ENCODE results near the gene PARP15.
"Not testable (repeated sequence)": the region's sequence is repeated elsewhere in the genome, so short reads cannot be mapped to it uniquely, and the experiment has no call there.

The PARP15 gene

GRCh38 chr3:122618614-122619013 lies 41.2 kb downstream of the PARP15 start:
- DNase-seq (ENCODE audit: low spot score), result no peak

- DNase-seq (ENCODE audit: low spot score), result no peak
Observed at GRCh38 chr3:122619040-122619439, 41.6 kb downstream of the PARP15 start.

GRCh38 chr3:122620399-122620798 lies 42.9 kb downstream of the PARP15 start:
- no peak for DNase-seq (ENCODE audit: low spot score)

GRCh38 chr3:122621112-122621511 lies 43.7 kb downstream of the PARP15 start:
- DNase-seq (ENCODE audit: low spot score), result no peak

- DNase-seq (ENCODE audit: low spot score), result no peak
Observed at GRCh38 chr3:122623031-122623829, 45.8 kb downstream of the PARP15 start.

GRCh38 chr3:122626515-122627180 lies 49.2 kb downstream of the PARP15 start:
- no peak for DNase-seq (ENCODE audit: low spot score)

GRCh38 chr3:122627301-122627700 lies 49.9 kb downstream of the PARP15 start:
- no peak for DNase-seq (ENCODE audit: low spot score)

- DNase-seq (ENCODE audit: low spot score), result no peak
Observed at GRCh38 chr3:122628567-122628966, 51.1 kb downstream of the PARP15 start.

- DNase-seq (ENCODE audit: low spot score), result no peak
Observed at GRCh38 chr3:122629763-122630162, 52.3 kb downstream of the PARP15 start.

- DNase-seq (ENCODE audit: low spot score), result no peak
Observed at GRCh38 chr3:122635789-122636188, 58.3 kb downstream of the PARP15 start.

GRCh38 chr3:122636697-122637096 lies 59.2 kb downstream of the PARP15 start:
- no peak for DNase-seq (ENCODE audit: low spot score)

- no peak for DNase-seq (ENCODE audit: low spot score)
Observed at GRCh38 chr3:122640437-122640999, 63.1 kb downstream of the PARP15 start.

- no peak for DNase-seq (ENCODE audit: low spot score)
Observed at GRCh38 chr3:122642935-122643334, 65.5 kb downstream of the PARP15 start.

GRCh38 chr3:122646146-122646988 lies 68.9 kb downstream of the PARP15 start:
- no peak for DNase-seq (ENCODE audit: low spot score)

- DNase-seq (ENCODE audit: low spot score), result not testable (repeated sequence)
Observed at GRCh38 chr3:122651233-122651907, 73.9 kb downstream of the PARP15 start.

- not testable (repeated sequence) for DNase-seq (ENCODE audit: low spot score)
Observed at GRCh38 chr3:122651962-122652361, 74.5 kb downstream of the PARP15 start.

- not testable (repeated sequence) for DNase-seq (ENCODE audit: low spot score)
Observed at GRCh38 chr3:122658336-122658735, 80.9 kb downstream of the PARP15 start.

- no peak for DNase-seq (ENCODE audit: low spot score)
Observed at GRCh38 chr3:122660297-122660974, 83.0 kb downstream of the PARP15 start.

GRCh38 chr3:122661633-122662032 lies 84.2 kb downstream of the PARP15 start:
- no peak for DNase-seq (ENCODE audit: low spot score)

- DNase-seq (ENCODE audit: low spot score), result no peak
Observed at GRCh38 chr3:122662505-122662904, 85.1 kb downstream of the PARP15 start.

- no peak for DNase-seq (ENCODE audit: low spot score)
Observed at GRCh38 chr3:122665226-122665786, 87.9 kb downstream of the PARP15 start.

Data from germinal center (tissue), 1 donor.